NCI-H2196 (cell line): Measurements from ENCODE around the gene WWC2.
"Not testable (repeated sequence)": the region's sequence is repeated elsewhere in the genome, so short reads cannot be mapped to it uniquely, and the experiment has no call there.

Experiments used
- DNase-seq: peaks from one replicate; lab custom pipeline; 2025; ENCODE audit not compliant: unreplicated experiment; lab: John Stamatoyannopoulos, UW

Gene WWC2

DNA sequence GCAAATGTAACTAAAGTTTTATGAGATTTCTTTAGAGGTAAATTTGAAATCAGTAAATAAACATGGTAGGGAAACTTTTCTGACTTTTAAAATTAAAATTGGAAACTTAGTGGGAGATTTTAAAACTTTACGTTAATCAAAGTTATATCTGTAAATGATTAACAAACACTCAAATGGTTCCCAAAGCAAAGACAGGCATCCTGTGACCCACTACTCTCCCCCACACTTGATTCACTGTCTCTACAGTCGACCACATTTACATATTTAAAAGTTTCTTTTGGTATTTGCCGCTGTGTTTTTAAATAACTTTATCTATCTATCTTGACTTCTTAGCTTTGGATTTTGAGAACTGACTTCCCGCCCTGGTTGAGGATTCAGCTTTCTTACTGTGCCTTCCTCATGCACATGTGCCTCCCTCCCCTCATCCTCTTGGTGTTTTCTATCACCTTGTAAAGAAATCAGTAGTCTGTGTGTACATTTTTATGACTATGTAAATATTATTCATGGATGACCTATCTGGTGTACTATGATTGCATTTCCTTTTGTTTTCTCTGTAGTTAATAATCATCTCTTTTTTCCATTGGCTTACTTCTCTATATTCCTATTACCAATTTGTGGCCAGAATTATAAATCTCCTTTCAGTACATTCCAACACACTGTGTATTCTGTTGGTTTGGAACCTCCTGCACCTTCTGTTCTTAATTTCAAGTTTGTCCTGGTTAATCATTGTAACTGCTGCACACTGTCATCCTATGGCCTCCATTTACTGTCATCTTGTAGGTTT lies 72.6 kb downstream of the WWC2 start:
- no peak for DNase-seq

DNA sequence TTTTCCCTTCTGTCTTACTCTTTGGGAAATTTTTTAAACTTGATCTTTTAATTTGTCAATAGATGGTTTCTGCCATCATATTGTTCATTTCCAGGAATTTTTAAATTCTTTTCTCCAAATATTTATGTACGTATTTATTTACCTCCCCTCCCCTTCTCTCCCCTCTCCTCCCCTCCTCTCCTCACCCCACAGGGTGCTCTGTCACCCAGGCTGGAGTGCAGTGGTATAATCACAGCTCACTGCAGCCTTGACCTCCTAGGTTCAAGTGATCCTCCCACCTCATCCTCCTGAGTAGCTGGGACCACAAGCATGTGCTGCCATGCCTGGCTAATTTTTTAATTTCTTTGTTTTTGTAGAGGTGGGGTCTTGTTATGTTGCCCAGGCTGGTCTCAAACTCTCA lies 73.8 kb downstream of the WWC2 start:
- no peak for DNase-seq

DNA sequence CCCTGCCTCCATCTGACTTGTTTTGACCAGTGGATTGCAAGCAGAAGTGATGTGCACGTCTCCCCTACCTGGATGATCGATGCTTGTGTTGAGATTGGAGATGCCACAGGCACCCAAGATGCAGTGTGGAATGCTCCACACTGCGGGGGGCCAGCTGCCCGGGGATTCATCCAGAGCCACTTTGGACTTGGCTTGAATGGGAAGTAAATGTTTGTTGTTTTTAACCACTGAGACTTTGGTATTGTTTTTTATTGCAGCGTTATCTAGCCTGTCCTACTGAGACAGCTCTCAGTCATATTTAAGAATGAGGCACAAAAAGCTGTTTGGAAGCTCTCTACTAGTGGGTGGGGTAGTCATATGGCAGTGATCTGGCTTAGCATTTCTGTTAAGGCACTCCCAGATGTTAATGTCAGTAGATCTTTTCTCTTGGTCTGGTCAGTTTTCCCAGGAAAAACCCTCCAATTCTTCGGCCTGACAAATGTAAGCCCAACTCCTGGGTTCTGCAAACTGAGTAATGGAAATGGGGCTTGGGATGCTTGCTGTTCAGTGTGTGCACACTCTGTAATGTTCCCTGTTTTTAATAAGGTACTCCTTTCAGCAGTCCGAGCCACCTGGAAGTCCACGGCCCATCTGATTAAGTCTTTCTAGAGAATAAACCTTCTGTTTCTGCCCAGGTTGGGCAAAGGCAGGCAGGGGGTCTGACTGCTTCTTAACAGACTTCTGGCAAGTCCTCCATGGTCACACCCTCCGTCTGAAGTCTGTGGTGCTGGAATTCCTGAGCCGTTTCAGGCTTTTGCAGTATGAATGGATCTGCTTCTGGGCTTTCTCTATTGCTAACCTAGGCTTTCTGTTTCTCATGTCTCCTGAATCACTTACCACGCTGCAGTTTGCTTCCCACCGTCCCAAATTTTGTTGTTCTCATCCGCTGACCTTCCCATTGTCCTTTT lies 74.8 kb downstream of the WWC2 start:
- DNase-seq = no peak

DNA sequence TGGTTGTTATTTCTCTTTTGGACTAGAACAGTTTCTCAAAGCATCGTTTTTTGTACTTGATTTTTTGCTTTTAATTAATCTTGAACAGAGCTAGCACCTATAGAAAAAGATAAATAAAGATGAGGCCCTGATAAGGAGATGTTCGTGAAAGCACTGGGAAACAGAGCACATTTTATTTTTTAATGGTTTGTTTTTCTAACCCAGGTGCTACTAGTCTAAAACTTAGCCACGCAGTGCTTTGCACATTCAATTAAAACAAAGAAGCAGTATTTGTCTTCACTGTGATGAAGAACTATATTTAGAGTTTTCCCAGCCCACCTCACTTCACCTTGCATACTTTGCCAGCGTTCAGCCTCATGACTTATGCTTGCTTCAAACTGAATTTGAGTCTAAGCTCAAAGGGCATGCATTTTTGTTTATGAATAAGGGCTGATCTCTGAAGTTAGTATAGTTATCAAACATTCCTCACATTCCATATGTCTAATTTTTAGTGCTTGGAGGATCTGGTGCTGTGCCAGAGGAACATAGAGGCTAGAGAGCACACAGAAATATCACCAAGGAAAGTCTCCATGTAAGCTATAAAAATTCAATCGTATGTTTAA lies 76.7 kb downstream of the WWC2 start:
- no peak for DNase-seq

DNA sequence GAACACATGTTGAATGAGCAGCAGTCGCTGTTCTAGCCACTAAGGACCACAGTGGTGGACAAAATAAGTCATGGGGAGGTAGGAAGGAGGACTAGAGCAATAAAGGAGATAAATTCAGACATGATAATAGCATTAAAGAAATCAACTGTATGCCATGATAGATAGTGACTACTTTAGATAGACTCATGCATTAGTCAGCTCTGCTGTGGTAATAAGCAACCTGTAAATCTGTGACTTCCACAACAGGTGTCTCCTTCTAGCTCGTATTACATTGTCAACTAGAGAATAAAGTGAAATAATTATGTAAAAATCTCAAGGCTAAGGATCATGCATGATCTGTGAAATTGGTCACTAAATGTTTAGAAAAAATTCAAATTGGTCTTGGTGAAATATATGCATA lies 77.9 kb downstream of the WWC2 start:
- DNase-seq = no peak

DNA sequence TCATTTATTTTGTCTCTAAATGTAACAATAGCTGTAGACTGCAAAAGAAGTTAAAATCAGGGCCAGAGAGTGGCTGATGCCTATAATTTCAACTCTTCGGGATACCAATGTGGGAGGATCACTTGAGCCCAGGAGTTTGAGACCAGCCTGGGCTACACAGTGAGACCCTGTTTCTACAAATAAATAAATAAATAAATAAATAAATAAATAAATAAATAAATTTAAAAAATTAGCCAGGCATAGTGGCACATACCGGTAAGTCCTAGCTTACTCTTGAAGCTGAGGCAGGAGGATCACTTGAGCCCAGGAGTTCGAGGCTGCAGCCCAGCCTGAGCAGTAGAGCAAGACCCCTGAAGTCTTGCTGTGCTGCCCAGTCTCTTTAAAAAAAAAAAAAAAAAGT lies 79.1 kb downstream of the WWC2 start:
- no peak for DNase-seq

DNA sequence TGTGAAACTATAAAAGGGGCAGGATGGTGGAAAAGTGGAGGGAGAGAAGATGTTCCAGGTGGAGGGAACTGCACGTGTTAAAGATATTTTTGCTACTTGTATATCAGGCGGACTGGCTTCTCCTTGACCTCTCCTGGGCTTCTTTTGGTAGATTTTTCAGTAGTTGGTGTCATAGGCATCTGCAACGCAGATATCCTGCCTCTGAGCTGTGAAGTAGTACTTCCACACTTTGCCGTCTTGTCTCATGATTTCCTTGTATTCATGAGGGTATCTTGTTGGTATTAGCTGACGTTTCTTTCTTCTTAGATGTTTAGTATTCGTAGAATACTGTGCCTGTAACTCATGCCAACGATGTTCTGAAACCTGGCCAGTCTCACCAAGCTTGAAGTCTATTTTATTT lies 81.0 kb downstream of the WWC2 start:
- DNase-seq = no peak

DNA sequence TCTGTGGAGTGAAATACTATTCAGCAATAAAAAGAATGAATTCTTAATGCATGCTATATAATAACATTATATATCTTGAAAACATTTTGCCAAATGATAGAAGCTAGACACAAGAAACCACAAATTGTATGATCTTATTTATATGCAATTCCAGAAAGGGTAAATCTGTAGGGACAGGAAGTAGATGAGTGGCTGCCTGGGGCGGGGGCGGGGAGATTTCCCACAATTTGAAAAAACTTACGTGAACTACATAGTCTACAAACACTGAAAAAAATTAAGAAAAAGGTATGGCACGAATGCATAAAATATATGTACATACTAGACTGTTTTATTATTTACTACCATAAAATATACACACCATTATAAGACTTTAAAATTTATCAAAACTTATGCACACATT lies 81.6 kb downstream of the WWC2 start:
- DNase-seq = no peak

DNA sequence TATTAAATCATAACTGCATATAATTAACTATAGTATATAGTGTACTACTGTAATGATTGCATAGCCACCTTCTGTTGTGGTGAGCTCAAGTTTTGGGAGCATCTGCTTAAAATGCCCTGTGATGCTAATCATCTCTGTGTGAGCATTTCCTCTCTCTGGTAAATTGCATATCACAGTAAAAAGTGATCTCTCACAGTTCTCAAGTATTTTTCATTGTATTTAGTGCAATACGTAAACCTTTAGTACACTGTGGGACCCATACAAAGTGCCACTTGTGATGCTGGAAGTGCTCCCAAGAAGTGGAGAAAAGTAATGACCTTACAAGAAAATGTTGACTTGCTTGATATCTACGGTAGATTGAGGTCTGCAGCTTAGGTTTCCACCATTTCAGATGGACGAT lies 82.0 kb downstream of the WWC2 start:
- DNase-seq = no peak

DNA sequence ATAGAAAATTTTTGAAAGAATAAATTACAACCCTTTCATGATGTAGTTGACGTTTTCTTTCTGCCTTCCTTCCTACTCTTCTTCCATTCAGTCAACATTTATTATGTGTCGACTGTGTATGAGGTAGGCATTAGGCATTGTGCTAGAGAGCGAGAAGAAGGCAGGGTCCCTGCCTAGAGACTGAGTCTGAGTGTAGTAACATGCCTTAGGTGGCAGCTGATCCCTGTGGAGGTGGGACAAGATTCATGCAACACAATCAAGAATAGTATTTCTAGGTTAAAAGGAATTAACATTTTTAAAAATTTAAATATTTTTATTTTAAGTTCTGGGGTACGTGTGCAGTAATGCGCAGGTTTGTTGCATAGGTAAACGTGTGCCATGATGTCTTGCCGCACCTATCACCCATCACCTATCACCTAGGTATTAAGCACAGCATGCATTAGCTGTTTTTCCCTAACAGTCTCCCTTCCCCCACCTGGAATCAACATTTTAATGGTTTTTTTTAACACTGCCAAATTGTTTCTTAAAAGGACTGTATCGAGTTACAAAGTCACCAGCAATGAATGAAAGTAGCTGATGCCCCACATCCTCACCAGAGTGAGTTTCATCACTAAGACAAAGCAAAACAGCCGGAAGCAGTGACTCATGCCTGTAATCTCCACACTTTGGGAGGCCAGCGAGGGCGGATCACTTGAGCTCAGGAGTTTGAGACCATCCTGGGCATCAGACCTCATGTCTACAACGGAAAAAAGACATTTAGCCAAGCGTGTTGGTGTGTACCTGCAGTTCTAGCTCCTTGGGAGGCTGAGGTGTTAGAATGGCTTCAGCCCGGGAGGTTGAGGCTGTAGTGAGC lies 84.0 kb downstream of the WWC2 start:
- peak; percentile 71 for DNase-seq

DNA sequence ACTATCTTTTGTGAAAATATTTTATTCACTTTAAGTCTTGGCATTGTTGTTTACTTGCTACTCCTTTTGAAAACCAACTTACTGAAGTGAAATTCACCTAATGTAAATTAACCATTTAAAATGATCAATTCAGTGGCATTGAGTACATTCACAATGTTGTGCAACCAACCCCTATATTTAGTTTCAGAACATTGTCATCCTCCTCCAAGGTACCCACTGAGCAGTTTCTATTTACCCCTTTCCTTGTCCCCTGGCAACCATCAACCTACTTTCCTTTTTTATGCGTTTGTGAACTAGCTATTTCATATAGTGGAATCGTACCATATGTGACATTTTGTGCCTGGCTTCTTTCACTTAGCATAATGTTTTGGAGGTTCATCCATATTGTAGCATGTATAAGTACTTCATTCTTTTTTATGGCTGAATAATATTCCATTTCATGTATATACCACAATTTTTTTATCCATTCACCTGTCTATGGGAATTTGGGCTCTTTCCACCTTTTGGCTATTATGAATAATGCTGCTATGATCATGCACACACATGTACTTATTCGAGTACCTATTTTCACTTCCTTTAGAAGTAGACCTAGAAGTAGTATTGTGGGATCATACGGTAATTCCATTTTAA lies 85.0 kb downstream of the WWC2 start:
- DNase-seq = no peak

DNA sequence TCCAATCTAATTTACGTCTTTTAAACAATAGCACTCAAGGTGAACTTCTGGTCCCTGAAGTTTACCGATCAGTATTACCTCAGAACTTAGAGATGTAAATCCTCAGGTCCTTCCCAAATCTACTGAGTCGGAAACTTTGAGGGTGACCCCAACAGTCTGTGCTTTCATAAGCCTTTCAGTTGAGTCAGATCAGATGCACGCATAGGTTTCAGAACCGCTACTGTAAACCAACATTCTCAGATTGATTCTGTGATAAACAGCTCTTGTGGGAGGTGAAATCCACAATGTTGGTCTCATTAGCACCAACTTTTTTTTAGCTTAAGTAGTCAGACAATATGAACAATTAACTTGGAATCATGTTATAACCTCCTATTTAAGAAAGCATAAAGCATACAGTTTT lies 86.0 kb downstream of the WWC2 start:
- DNase-seq = no peak

DNA sequence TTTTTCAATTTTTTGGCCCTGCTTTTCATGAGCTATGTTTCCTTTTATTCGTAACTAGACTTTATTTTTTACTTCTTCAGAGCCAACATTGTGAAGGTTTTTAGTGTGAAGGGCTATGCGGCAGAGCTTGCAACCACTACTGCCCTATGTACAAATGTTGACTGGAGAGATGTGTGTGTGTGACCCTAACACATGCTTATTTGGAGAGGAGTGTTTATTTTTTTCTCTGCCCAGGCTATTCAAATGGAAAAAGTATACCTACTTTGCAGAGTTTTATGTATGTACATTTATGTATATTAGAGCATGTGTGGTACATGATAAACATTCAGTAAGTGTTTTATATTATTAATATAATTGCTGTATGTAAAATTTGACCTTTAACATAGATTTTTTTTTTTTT lies 86.5 kb downstream of the WWC2 start:
- no peak for DNase-seq

DNA sequence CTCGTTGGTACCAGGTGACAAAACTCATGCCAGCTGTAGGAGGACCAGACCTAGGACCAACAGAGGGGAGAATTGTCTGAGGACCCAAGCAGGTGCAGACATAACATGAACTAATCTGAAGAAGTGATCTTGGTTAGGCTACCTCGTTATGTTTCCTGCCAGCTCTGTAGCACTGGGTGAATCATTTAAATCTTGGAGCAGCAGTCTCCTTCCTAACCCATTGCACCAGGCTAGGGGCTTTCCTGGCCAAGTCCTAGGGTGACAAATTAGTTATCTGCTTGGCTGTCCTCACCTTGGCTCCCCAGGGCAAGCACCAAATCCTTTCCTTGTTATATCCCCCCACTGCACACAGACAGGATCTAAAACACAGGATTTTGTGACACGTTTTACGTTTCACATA lies 87.8 kb downstream of the WWC2 start:
- DNase-seq = no peak

DNA sequence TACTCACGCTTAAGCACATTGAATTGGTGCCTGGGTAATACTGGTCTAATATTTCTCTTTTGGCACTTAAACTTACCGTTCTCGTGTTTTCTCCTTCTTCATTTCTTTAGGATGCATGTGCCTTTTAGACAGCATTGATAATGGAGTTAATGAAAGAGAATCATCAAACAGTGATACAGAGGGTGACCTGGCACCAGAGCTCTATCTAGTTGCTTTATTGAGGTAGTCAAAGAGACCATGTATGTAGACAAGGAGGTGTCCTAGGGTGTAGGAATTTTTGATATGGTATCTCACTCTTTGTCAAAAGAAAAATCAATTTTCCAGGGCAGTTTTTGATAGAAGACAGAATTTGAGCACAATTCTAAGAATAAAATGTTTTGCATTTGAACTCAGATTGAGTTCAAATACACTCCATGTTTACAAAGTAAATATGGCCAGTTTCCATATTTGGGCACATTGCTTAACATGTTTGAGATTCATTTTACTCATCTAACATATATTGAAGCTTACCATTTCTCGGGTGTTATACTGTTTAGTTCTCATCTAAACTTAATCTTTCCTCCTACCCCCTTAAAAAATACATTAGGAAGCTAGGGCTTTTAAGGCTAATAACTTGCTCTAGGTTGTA lies 92.0 kb downstream of the WWC2 start:
- DNase-seq = no peak

DNA sequence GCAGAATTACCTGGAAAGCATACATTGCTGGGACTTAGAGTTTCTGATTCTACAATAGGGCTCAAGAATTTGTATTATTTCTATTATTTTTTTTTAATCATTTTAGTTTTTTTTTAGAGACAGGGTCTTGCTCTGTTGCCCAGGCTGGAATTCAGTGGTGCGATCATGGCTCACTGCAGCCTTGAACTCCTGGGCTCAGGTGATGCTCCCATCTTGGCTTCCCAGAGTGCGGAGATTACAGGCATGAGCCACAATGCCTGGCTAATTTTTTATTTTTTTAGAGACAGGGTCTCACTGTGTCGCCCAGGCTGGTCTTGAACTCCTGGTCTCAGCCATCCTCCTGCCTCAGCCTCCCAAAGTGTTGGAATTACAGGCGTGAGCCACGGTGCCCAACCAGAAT lies 92.6 kb downstream of the WWC2 start:
- no peak for DNase-seq

DNA sequence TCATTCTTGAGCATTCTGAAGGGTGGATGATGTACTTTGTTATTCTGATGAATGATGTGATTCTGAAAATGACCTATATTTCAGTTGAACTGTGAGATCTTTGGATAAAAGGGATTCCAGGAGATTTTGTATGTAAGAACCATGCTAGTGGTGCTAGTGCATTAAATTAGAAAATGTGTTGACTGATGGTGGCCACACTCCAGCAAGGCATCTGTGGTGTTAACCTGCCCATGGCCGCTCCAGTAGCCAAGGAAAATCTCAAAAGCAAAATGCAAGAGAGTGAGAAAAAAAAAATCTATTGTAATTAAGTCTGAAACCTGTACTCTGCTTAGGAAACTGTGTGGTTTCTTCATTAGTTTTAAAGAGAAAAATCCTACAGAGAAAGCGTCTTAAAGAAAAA lies 93.5 kb downstream of the WWC2 start:
- DNase-seq = no peak

DNA sequence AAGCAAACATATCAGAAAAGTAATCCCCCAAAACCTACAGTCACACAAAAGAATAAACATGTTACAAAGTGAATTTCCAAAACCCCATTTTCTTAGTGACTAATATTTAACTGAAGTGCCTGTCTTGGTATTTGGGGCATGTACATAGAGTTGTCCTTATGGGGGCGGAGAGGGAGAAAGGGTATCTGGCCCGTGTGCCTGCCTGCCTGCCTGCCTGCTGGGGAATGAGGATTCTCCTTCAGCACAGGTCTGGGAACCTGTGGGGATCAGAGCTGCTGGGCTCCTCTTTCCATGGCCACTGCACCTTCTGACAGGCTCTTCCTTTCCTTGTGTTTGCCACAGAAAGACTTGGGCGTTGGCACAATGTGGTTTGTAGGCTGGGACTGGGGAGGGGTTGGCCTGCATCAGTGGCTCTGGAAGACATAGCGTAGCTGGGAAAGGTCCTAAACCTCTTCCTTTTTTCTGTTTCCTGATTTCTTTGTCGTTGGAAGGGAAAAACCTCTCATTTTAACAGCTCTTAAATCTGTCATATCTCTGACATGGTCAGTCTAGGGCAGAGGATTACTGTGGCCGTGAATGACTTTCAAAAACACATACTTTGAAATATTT lies 94.8 kb downstream of the WWC2 start:
- DNase-seq = not testable (repeated sequence)

DNA sequence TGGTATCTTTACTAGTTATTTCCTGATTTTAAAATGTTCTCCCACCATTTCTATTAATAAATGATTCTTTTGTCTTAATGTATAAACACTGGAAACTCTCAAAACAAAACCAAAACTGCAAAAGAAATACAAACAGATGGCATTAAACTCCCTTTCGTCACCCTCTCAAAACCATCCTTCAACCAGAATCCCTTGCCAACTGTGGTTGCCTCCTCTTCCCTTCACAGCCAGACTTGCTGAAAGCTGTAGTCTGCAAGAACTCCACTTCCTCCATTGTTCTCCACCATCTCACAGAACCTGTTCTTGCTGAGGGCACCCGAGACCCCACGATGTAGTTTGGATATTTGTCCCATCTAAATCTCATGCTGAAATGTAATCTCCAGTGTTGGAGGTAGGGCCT lies 96.5 kb downstream of the WWC2 start:
- DNase-seq = no peak

DNA sequence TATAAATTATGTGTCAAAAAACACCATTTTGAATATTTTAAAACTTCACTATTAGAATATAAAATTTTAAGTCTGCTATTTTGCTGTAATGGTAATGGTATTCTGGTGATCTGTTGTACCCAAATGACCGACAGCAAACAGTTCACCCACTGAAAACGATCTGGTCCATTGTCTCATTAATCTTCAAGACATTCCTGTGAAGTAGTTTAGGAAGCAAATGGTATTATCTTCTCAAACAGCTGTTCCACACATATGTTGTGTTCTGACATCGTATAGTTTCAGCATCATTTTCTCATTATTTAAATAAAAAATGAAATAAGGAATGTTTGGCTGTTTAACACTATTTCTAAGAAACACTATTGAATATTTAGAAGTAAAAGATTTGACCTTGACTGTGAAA lies 98.1 kb downstream of the WWC2 start:
- no peak for DNase-seq
